NCI-H1436 treated with DMSO at 0.1 percent for 48 hours (cell line): Measurements from ENCODE around the gene KLK12.
"Not testable (repeated sequence)": the region's sequence is repeated elsewhere in the genome, so short reads cannot be mapped to it uniquely, and the experiment has no call there.

Experiments used
- DNase-seq: peaks from one replicate; lab custom pipeline; 2025; lab: John Stamatoyannopoulos, UW

Gene KLK12

DNA sequence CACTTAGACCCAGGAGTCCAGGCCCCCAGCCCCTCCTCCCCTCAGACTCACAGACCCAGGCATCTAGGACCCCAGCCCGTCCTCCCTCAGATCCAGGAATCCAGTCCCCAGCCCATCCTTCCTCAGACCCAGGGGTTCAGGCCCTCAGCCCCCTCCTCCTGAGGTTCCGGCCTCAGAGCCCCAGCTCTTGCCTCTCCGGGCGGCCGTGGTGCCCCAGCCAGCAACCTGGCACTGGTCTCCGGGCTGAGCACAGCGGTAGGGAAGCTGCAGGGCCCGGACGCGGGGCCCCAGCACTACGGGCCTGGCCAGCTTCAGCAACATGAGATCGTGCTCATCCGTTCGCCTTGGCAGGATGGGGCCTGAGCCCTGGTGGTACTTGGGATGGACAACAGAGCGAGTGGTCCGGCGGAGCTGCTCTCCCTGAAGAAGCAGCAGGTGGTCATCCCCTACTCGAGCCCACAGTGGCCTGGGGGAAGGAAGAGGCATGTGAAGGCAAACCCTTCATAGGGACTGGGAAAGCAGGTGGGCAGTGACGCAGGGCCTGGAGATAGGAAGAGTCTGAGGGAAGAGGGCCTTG lies 19.0 kb downstream of the KLK12 start:
- DNase-seq, result no peak

DNA sequence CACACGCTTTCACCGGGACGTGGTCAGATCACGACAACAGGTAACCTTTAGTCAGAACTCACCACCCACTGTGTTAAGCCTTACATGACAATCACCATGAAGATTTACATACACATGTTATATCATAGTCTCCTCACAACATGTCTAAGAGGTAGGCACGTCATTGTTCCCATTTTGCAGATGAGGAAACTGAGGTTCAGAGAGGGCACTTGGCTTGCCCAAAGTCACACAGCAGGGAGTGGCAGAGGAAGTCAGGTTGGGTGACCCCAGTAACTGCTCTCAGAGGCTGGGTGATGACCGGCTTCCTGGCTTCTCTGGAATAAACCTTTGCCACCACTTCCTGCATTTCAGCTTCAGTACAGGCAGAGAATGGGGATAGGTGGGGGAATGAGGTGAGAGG lies 20.6 kb downstream of the KLK12 start:
- no peak for DNase-seq

DNA sequence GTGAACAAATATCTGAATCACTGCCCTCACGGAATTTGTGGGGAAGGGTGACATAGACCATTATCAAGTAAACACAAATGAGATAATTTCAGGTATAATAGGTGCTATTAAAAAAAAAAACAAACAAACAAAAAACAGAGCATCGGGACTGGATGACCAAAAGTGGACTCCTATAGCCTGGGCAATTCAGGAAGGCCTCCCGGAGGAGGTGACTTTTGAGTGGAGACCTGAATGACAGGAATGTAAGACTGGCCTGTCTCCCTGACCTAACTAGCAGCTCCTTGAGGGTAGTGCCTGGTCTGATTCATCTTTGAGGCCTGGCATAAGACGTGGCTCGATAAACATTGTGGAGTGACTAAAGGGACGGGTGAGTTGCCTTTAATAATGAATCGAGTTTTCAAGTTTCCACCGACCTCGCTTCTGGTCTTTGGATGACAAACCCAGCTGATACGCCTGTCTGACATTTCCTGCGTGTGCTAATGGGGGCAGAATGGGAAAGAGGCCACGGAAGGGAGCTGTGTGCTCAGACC lies 22.1 kb downstream of the KLK12 start:
- no peak for DNase-seq

DNA sequence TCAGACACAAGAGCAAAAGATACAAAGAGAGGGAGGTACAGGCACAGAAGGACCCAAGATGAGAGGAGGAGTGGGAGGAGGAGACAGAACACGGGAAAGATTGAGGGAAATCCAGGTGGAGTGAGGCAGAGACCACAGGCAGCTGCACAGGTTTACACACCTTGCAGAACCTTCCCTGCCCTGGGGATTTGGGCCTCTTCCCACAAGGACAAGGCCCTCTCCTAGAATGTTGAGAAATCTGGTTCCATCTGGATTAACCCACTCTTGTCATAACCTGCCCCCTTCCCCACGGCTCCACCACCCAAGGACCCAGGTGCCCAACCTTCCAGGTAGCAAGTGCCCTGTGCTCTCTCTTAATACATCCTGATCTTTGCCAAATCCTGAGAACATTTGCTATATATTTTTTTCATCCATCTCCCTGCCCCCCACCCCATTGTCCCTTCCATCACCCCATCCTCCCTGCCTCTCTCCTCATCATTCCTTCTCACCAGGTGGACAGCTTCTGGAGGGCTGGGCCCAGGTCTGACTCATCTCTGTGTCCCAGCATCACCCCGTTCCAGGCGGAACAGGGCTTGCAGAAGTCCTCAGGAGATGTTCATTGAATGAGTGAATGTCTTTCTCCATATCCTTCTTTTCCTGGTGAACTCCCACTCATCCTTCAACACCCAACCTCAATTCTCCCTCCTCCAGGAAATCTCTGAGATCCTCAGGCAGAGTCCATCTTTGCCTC lies 24.6 kb downstream of the KLK12 start:
- no peak for DNase-seq

DNA sequence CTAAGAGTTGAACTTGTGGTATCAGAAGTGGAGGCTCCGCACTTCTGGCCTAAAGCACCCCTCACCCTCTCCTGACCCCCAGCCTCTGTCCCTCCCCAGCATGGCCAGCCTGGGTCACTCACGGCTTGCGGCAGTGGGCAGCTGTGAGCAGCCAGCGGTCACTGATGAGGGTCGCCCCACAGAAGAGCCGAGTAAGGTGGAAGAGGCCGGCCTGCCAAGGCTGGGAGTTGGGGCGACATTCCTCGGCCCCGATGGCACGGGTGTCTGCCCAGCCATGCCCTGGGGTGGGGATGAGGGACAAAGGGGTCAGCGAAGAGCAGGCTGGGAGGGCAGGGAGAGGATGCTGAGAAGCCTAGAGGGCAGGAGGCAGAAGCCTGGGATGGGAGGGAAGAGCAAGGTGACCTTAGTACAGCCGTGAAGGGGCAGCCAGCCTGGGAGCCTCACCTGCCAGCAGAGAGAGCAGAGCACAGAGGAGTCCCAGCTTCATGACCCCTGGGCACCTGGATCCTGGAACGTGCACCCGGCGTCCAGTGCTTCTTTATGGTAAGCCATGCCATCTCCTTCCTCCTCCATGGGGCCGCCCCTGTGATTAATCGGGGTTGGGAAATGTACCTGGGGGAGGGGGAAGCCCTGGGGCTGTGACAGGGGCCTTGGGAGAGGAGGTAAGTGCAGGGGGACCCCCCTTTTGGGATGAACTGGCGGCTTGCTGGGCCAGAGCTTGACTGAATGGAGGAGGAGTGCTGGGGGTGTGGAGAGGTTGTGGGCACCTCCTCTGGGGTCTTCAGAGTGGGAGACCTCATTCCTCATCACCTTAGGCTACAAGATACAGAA lies 25.5 kb downstream of the KLK12 start:
- DNase-seq, result no peak

GRCh38 chr19:51007488-51007887 lies 27.3 kb downstream of the KLK12 start:
- no peak for DNase-seq

- DNase-seq, result no peak
Measured at GRCh38 chr19:51006406-51006805, 28.4 kb downstream of the KLK12 start.

DNA sequence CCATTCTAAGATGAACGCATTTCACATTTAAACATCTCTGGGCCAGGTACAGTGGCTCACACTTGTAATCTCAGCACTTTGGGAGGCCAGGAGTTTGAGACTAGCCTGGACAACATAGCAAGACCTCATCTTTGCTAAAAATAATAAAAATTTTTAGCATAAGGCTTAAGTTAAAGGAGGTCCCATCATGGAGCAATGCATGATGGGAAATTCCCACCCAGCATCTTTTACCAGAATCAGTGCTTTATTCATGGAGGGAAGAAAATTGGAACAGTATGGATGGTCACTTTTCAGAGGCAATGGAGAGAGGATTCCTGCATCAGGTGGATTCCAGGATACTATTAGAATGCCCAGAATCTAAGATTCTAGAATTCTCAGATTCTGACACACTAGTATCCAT lies 29.6 kb downstream of the KLK12 start:
- DNase-seq, result no peak

DNA sequence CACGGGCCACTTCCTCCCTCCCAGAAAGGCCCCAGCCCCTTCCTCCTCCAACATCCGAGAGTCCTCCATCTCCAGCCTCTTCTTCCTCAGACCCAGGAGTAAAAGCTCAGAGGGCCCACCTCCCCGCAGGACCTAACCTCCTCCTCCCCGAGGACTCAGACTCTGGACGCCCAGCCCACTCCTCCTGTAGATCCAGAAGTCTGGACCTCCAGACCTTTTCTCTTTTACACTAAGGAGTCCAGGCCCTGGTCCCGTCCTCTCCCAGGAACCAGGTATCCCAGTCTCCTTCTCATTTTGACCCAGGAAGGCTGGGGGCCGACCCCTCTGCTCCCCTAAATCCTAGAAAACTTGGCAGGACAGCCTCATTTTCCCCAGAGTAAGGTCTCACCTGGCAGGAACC lies 31.5 kb downstream of the KLK12 start:
- DNase-seq, result no peak

DNA sequence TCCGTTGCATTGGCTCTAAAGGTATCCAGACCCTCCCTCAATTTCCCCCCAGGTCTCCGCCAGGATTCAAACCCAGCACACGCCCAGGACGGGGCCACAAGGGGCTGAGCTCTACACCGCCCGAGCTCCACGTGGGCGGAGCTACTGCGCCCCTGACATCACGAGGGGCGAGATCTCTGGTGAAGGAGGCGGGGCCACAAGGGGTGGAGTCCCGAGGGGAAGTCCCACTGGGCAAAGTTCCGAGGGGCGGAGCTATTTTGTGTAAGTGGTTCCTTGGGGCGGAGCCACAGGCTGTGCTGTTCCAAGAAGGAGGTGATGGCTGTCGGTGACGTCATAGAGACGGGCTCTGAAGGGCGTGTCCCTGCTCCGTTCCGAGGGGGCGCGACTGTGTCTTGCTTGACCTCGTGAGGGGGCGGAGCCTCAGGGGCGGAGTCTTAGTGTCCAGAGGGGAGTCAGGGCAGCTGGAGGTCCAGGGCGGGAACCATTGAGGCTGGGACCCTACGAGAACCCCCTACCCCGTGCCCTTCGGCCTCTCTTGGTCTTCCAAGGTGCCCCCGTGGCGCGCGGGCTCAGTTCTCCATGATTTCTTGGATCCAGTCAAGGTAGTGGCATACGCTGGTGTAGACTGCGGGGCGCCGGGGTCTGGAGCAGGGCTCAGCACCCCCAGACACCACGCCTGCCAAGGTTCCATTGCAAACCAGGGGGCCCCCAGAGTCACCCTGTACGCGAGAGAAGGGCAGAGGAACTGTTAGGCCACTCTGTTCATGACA lies 32.1 kb downstream of the KLK12 start:
- no peak for DNase-seq

DNA sequence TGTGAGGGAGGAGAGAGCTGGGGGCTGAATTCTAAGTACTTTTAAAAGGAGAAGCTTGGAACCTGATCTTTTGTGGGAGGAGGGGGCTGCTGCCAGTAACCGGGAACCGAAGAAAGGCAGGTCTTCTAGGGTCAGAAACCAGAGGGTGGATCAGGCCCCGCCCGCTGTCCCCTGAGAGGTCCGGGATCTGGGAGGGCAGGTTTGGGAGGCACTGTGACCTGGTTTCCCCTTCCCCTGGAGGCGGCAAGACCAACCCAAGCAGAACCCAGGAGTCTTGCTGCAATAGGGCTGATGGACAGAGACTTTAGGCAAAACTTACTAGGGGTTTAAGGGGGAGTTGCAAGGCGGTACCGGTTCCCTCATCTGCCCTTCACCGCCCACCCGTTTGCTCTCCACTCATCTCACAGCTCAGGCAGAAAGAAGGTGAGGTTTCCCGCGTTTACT lies 32.7 kb downstream of the KLK12 start:
- DNase-seq, result no peak

DNA sequence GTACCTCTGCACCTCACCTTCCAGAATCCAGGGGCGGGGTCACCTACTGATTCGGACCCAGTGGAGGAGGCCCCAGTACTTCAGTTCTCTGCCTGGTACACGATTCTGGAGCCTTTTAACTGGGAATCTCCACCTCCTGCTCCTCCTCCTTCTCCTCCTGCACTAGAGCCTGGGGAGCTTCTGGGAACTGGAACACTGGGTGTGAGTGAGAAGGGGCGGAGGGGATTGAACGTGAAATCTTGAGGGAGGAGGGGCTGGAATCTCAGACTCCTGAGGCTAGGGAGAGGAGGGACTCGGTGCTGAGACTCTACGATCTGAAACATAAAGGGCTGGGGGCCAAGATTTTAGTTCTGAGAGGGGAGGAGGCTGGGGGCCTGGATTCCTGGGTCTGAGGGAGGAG lies 33.3 kb downstream of the KLK12 start, which contains the start of gene KLK8:
Gene KLK8, minus strand, starts transcription at position 90 of the 400 bp plus-strand sequence. CDS start 437 bp downstream, outside the sequence.
- DNase-seq, result no peak

GRCh38 chr19:51000981-51001380 lies 33.8 kb downstream of the KLK12 start:
- no peak for DNase-seq

DNA sequence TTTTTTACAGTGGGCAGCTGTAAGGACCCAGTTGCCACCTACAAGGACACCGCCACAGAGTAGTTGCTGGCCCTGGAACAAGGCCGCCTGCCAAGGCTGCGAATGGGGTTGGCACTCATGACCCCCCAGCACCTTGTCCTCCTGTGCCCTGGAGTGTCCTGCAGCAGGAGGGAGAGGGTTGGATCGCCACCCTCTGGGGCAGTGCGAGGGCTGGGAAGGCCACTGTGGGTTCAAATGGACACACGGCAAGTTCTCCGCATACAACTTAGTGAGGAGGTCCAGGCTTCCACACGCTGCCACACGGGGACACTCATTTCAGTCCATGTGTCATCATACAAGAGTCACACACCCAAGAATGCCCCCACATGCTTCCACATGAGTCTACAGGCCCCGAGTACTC lies 34.4 kb downstream of the KLK12 start:
- DNase-seq, result no peak

- no peak for DNase-seq
Measured at GRCh38 chr19:50998686-50999085, 36.1 kb downstream of the KLK12 start.

DNA sequence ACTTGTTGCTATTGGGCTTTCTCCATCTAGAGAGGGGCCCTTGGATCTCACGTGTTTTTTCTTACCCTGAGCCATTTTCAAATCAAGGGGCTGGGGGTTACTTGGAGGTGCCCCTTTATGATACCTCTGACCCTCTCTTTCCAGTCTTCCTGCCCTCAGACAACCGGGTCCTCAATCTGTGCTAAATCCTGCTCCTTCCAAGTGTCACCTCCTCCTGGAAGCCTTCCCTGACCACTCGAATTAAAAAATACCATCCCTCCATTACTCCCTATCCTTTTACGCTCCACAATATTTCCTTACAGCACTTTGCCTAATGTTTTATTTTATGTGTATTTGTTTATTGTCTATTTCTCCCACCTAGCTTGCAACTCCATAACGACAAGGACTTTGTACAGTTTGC lies 36.7 kb downstream of the KLK12 start:
- no peak for DNase-seq

GRCh38 chr19:50994129-50994528 lies 40.7 kb downstream of the KLK12 start:
- no peak for DNase-seq

- DNase-seq, result no peak
Measured at GRCh38 chr19:50992666-50993035, 42.2 kb downstream of the KLK12 start.

- DNase-seq, result not testable (repeated sequence)
Measured at GRCh38 chr19:50984416-50984815, 50.4 kb downstream of the KLK12 start.

- no peak for DNase-seq
Measured at GRCh38 chr19:50983625-50984292, 51.0 kb downstream of the KLK12 start, which contains the start of gene KLK7. Gene KLK7, minus strand, starts transcription at chr19:50983917. Its CDS starts 1,518 bp downstream, at chr19:50982399.

DNA sequence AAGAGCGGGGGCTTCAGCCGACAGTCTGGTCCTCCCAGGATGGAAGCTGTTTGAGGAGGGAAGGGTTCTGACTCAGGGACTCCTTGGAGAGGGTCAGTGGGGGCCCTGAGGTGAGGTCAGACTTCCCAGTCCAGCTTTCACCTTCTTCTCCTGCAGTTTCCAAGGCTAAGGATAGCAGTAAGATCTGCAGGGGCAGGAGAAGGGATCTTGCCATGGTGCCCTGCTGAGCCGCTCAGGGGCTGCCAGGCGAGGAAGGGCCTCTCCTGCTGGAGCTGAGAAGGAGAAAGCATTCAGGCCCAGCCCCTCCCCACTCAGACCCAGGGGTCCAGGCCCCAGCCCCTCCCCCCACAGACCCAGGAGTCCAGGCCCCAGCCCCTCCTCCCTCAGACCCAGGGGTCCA lies 52.6 kb downstream of the KLK12 start:
- no peak for DNase-seq
